Osteoblast (primary cell): ENCODE measurements around the gene KIF26B. TPM values are rescaled to one million over a fixed set of nuclear protein-coding genes. Genes with fewer than 3 reads are reported as not detected.

ENCODE experiments used
- DNase-seq: peaks from one replicate; pipeline ENCODE4 v3.0.0; 2011; ENCODE audit warnings: low spot score, mixed read lengths; ENCODE audit not compliant: insufficient read length; ENCODE audit errors: missing footprints
- H2AFZ ChIP-seq: 2 replicates; pipeline ENCODE4 v1.6.0; 2011; ENCODE audit warnings: mild to moderate bottlenecking, low read length
- H3K27ac ChIP-seq: 2 replicates; pipeline ENCODE4 v1.5.1; 2011; ENCODE audit warnings: mild to moderate bottlenecking, low read depth, low read length, moderate library complexity
- H3K27me3 ChIP-seq: 2 replicates; pipeline ENCODE4 v1.6.0; 2012; ENCODE audit warnings: mild to moderate bottlenecking, control low read depth, inconsistent platforms, low read length, moderate library complexity; ENCODE audit not compliant: insufficient read depth
- H3K36me3 ChIP-seq: 2 replicates; pipeline ENCODE4 v1.5.1; 2011; ENCODE audit warnings: mild to moderate bottlenecking, low read length, control low read depth, moderate library complexity; ENCODE audit not compliant: insufficient read depth
- H3K4me1 ChIP-seq: 2 replicates; pipeline ENCODE4 v1.5.1; 2011; ENCODE audit warnings: mild to moderate bottlenecking, low read length, control low read depth, moderate library complexity; ENCODE audit not compliant: insufficient read depth
- H3K4me2 ChIP-seq: 2 replicates; pipeline ENCODE4 v1.6.0; 2011; ENCODE audit warnings: mild to moderate bottlenecking, low read length; ENCODE audit not compliant: insufficient read depth
- H3K4me3 ChIP-seq: fragments of 200-600 bp; sonication (generic); 3 replicates; pipeline ENCODE4 v1.5.1; 2012; ENCODE audit warnings: mild to moderate bottlenecking, low read length, inconsistent platforms; ENCODE audit not compliant: insufficient read depth
- H3K79me2 ChIP-seq: 2 replicates; pipeline ENCODE4 v1.6.0; 2012; ENCODE audit warnings: mild to moderate bottlenecking, low read length, control low read depth, inconsistent platforms; ENCODE audit not compliant: insufficient read depth
- H3K9me3 ChIP-seq: 2 replicates; pipeline ENCODE4 v1.5.1; 2011; ENCODE audit warnings: low read depth, low read length, control low read depth
- H4K20me1 ChIP-seq: 2 replicates; pipeline ENCODE4 v1.6.0; 2012; ENCODE audit warnings: mild to moderate bottlenecking, low read length, control low read depth; ENCODE audit not compliant: insufficient read depth
- total RNA-seq: library from RNA; depleted of rRNA; stranded (reverse); fragments of >200 nt; gene quantifications from 2 replicates; pipeline ENCODE4 v1.2.3, GENCODE V29; 2012
- TF ChIP-seq, protein P1 (sequence below): IDR thresholded peaks from 2 replicates; pipeline ENCODE4 v1.5.1; 2011; ENCODE audit warnings: mild to moderate bottlenecking, low read depth, low read length, moderate library complexity; ENCODE audit errors: extremely low read depth

Gene KIF26B
- total RNA-seq, 1 donor: 22.1 TPM

DNA sequence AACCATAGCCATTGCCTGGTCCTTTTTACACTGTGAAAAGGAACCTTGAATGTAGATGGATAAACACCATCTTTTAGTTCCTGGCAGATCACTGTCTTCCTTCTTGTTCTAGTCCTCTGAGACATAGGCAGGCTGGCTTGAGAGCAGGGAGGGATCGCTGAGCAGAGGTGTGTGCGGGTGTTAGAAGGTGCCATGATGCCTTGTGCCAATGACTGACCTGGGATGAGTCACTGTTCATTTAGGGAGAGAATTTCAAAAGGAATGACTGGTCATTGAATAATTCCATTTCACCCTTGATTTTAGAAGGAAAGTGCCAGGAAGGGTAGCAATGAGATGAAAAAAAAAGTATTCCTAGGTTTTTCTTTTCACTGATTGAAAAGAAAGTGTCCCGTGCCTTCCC lies 383.9 kb downstream of the KIF26B start:
- Histone ChIP-seq H3K9me3 (no peaks in the 10 kb centered on the region), H3K4me2 (no peak overlapping the region), H2AFZ (no peak overlapping the region), H3K36me3 (no peaks in the 10 kb centered on the region), H3K27ac (no peak overlapping the region), H3K27me3 (no peaks in the 10 kb centered on the region), H4K20me1 (no peaks in the 10 kb centered on the region), H3K4me1 (no peaks in the 10 kb centered on the region), H3K4me3 (no peak overlapping the region), H3K79me2 (no peaks in the 10 kb centered on the region)
- TF ChIP-seq, protein P1, sequence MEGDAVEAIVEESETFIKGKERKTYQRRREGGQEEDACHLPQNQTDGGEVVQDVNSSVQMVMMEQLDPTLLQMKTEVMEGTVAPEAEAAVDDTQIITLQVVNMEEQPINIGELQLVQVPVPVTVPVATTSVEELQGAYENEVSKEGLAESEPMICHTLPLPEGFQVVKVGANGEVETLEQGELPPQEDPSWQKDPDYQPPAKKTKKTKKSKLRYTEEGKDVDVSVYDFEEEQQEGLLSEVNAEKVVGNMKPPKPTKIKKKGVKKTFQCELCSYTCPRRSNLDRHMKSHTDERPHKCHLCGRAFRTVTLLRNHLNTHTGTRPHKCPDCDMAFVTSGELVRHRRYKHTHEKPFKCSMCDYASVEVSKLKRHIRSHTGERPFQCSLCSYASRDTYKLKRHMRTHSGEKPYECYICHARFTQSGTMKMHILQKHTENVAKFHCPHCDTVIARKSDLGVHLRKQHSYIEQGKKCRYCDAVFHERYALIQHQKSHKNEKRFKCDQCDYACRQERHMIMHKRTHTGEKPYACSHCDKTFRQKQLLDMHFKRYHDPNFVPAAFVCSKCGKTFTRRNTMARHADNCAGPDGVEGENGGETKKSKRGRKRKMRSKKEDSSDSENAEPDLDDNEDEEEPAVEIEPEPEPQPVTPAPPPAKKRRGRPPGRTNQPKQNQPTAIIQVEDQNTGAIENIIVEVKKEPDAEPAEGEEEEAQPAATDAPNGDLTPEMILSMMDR: no peak
- no peak for DNase-seq

DNA sequence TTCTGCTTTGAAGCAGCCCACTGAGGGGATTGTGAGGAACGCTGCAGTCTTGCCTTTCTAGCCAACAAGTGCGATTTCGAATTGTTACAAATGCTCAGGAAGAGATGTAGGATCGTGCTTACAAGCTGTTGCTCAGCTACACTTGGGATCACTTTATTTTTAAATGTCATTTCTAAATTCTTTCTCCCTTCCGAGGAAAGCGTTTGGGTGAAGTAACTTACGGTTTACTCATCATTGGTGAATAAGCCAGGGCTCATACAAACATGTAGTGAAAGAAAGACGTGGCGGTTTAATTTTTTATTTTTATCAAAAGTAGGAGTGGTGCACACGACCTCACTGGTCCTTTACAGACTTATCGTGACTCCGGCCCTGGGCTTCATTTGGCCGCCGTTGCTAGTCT lies 386.6 kb downstream of the KIF26B start:
- no peak overlapping the region for H3K4me3 ChIP-seq
- no peaks in the 10 kb centered on the region for H3K27me3 ChIP-seq
- no peak overlapping the region for H3K27ac ChIP-seq
- TF ChIP-seq, protein P1: no peak
- H3K4me1 ChIP-seq: no peaks in the 10 kb centered on the region
- no peaks in the 10 kb centered on the region for H3K79me2 ChIP-seq
- H4K20me1 ChIP-seq: no peaks in the 10 kb centered on the region
- no peaks in the 10 kb centered on the region for H3K9me3 ChIP-seq
- no peak overlapping the region for H2AFZ ChIP-seq
- no peaks in the 10 kb centered on the region for H3K36me3 ChIP-seq
- DNase-seq: no peak
- H3K4me2 ChIP-seq: no peak overlapping the region

DNA sequence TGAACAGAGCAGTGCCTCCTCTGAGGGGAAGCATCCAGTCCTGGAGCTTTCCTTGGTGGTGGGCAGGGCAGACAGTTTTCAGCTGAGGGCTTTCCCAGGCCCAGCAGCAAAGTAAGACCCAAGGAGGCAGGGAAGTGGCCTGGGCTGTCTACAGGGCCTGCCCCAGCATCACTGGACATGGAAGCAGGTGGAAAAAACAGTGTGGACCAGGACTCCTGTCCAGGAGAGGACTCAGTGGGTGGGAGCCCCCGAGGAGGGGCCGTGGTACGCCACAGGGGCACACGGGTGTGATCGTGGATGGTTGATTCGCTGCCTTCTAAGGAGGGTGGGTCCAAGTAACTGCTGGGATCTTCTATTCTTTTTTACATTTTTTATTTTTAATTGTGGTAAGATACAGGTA lies 387.6 kb downstream of the KIF26B start:
- no peaks in the 10 kb centered on the region for H3K79me2 ChIP-seq
- H3K4me3 ChIP-seq: no peak overlapping the region
- no peak for DNase-seq
- no peak overlapping the region for H3K27ac ChIP-seq
- no peak overlapping the region for H2AFZ ChIP-seq
- TF ChIP-seq, protein P1: no peak
- no peak overlapping the region for H3K4me2 ChIP-seq
- H4K20me1 ChIP-seq: no peaks in the 10 kb centered on the region
- H3K9me3 ChIP-seq: no peaks in the 10 kb centered on the region
- no peaks in the 10 kb centered on the region for H3K4me1 ChIP-seq
- no peaks in the 10 kb centered on the region for H3K36me3 ChIP-seq
- no peaks in the 10 kb centered on the region for H3K27me3 ChIP-seq

DNA sequence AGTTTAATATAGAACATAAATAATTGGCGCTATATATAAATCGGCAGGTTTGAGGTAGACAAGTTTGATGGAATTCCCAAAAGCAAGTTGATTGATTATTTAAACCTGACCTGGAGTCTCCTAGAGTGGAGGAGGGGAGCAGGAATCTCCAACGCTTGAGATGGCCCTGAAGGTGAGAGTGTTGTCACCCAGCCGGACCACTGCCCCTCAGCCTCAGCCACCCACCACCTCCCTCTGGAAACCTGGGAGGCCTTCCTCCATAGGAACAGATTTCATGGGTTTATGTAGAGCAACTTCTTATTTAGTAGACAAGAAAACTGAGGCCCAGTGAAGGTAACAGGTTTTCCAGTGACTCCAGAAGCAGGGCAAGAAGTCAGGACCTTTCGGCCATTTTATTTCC lies 389.5 kb downstream of the KIF26B start:
- TF ChIP-seq, protein P1: no peak
- Histone ChIP-seq H3K4me1 (no peaks in the 10 kb centered on the region), H4K20me1 (no peaks in the 10 kb centered on the region), H3K27ac (no peak overlapping the region), H3K79me2 (no peaks in the 10 kb centered on the region), H3K9me3 (no peaks in the 10 kb centered on the region), H3K4me3 (no peak overlapping the region), H2AFZ (no peak overlapping the region), H3K36me3 (no peaks in the 10 kb centered on the region), H3K27me3 (no peaks in the 10 kb centered on the region), H3K4me2 (no peak overlapping the region)
- DNase-seq: no peak
